Gastroesophageal sphincter (tissue), 4 donors: ENCODE measurements around the gene KDM6B. TPM values are rescaled to one million over a fixed set of nuclear protein-coding genes. Genes with fewer than 3 reads are reported as not detected.

ENCODE experiments used
- ATAC-seq: fragments of 150-250 bp; one replicate; pipeline ENCODE4 v1.9.1; 2016; ENCODE audit warnings: mild to moderate bottlenecking, moderate library complexity
- H3K27ac ChIP-seq, 4 donors: fragments of 200-600 bp; sonication (generic) in 3 of 4; 1 replicate in 3 of 4; 2 replicates in 1 of 4; pipeline ENCODE4 v1.5.1; 2016 to 2019
- H3K27me3 ChIP-seq: fragments of 200-600 bp; sonication (generic); one replicate; pipeline ENCODE4 v1.5.1; 2019
- H3K36me3 ChIP-seq, 2 donors: fragments of 200-600 bp; sonication (generic); one replicate each; pipeline ENCODE4 v1.5.1; 2019; ENCODE audit warnings: control low read depth in 1 of 2
- H3K4me1 ChIP-seq, 3 donors: fragments of 200-600 bp; sonication (generic); 1 replicate in 2 of 3; 2 replicates in 1 of 3; pipeline ENCODE4 v1.5.1; 2016 to 2019; ENCODE audit warnings: control low read depth in 2 of 3
- H3K4me3 ChIP-seq, 2 donors: fragments of 200-600 bp; sonication (generic); one replicate each; pipeline ENCODE4 v1.5.1; 2019; ENCODE audit warnings: mild to moderate bottlenecking in 1 of 2, moderate library complexity in 1 of 2
- H3K9me3 ChIP-seq, 3 donors: fragments of 200-600 bp; sonication (generic); one replicate each; pipeline ENCODE4 v1.5.1; 2017 to 2019; ENCODE audit warnings: control low read depth in 2 of 3
- CTCF ChIP-seq, 4 experiments: fragments of 200-600 bp in 2 of 4; fragments of 450-650 bp in 2 of 4; sonication (generic) in 1 of 4; IDR thresholded peaks; one replicate each; pipeline ENCODE4 v1.5.1; 2017 to 2019; ENCODE audit warnings: antibody characterized with exemption in 4 of 4, mild to moderate bottlenecking in 2 of 4, moderate library complexity in 2 of 4
- EP300 ChIP-seq: sonication (generic); formaldehyde crosslinking; IDR thresholded peaks from one replicate; pipeline ENCODE4 v1.6.1; 2017; ENCODE audit warnings: antibody characterized with exemption, mild to moderate bottlenecking
- POLR2A ChIP-seq, 2 donors: fragments of 450-650 bp; IDR thresholded peaks; one replicate each; pipeline ENCODE4 v1.6.1; 2017; ENCODE audit warnings: antibody characterized with exemption in 2 of 2, mild to moderate bottlenecking in 2 of 2, moderate library complexity in 1 of 2
- POLR2AphosphoS5 ChIP-seq: sonication (generic); formaldehyde crosslinking; IDR thresholded peaks from one replicate; pipeline ENCODE4 v1.6.1; 2017; ENCODE audit warnings: antibody characterized with exemption
- WGBS, 2 donors: methylation state at CpG; one replicate each; pipeline ENCODE4 v1.1.5; 2018; ENCODE audit warnings: low coverage in 1 of 2; 5-methylcytosine and 5-hydroxymethylcytosine counted together
- total RNA-seq, 4 donors: library from RNA; depleted of rRNA; stranded (reverse); fragments of >200 nt; gene quantifications; one replicate each; pipeline ENCODE4 v1.1.0, GENCODE V29; 2016

KDM6B gene
- total RNA-seq, 4 donors from 2014 or later: 5.7 to 16.2 (median 15.6) TPM

- H3K27me3 ChIP-seq: no peaks in the 10 kb centered on the region
- peak overlapping the region; percentile 94 to 99 (median 96) for H3K27ac ChIP-seq
- TF ChIP-seq EP300 (no peak), POLR2A (IDR thresholded peaks at IDR 0.05) (peak; percentile 83 to 87), POLR2AphosphoS5 (peak; percentile 92), CTCF (IDR thresholded peaks at IDR 0.05) (peak in 3 of 4 experiments; percentile 80 to 93 (median 86))
- H3K4me3 ChIP-seq: peak overlapping the region; percentile 81 to 86
- ATAC-seq: peak; percentile 82
- no peaks in the 10 kb centered on the region for H3K9me3 ChIP-seq
- H3K36me3 ChIP-seq: peaks cover 0 to 6% of the 10 kb centered on the region in 2 donors
- H3K4me1 ChIP-seq: peaks cover 6 to 55% (median 42%) of the 10 kb centered on the region in 3 donors
- WGBS, 2 donors: 0 to 1% methylated on average over 5 to 11 of the region's 69 CpGs
Measured at GRCh38 chr17:7834957-7835813, 1.2 kb downstream of the KDM6B start.

GRCh38 chr17:7835814-7836595 is 2.0 kb downstream of the KDM6B start:
- H3K9me3 ChIP-seq: no peaks in the 10 kb centered on the region
- peak overlapping the region; percentile 94 to 99 (median 96) for H3K27ac ChIP-seq
- H3K27me3 ChIP-seq: no peaks in the 10 kb centered on the region
- H3K4me1 ChIP-seq: peaks cover 6 to 63% (median 44%) of the 10 kb centered on the region in 3 donors
- ATAC-seq: no peak
- H3K4me3 ChIP-seq: peak overlapping the region; percentile 81 to 86
- 0% methylated on average over 18 of the region's 61 CpGs; no CpG with 5 or more reads in 1 of the 2 donors for WGBS, 2 donors
- peaks cover 0 to 14% of the 10 kb centered on the region in 2 donors for H3K36me3 ChIP-seq
- TF ChIP-seq POLR2A (IDR thresholded peaks at IDR 0.05) (peak; percentile 64 to 76), CTCF (IDR thresholded peaks at IDR 0.05) (peak in 1 of 4 experiments; percentile 4), EP300 (no peak), POLR2AphosphoS5 (peak; percentile 61)

GRCh38 chr17:7836596-7837407 is 2.8 kb downstream of the KDM6B start:
- peaks cover 0 to 14% of the 10 kb centered on the region in 2 donors for H3K36me3 ChIP-seq
- no peaks in the 10 kb centered on the region for H3K9me3 ChIP-seq
- ATAC-seq: peak; percentile 11
- H3K27ac ChIP-seq: peak overlapping the region; percentile 94 to 99 (median 96)
- H3K27me3 ChIP-seq: no peaks in the 10 kb centered on the region
- no peak for TF ChIP-seq POLR2A (IDR thresholded peaks at IDR 0.05)
- TF ChIP-seq POLR2AphosphoS5: peak; percentile 85
- WGBS, 2 donors: 0 to 6% methylated on average over 6 to 7 of the region's 19 CpGs
- H3K4me3 ChIP-seq: peak overlapping the region; percentile 81 to 86
- peaks cover 6 to 70% (median 49%) of the 10 kb centered on the region in 3 donors for H3K4me1 ChIP-seq

GRCh38 chr17:7837408-7838088 is 3.5 kb downstream of the KDM6B start:
- Histone ChIP-seq H3K27me3 (no peaks in the 10 kb centered on the region), H3K36me3 (peaks cover 0 to 14% of the 10 kb centered on the region in 2 donors), H3K4me3 (peak overlapping the region in 1 of 2 donors; percentile 86), H3K9me3 (no peaks in the 10 kb centered on the region), H3K4me1 (peaks cover 6 to 74% (median 49%) of the 10 kb centered on the region in 3 donors), H3K27ac (peak overlapping the region in 3 of 4 donors; percentile 94 to 99 (median 98))
- TF ChIP-seq POLR2AphosphoS5 (no peak), POLR2A (IDR thresholded peaks at IDR 0.05) (no peak), CTCF (IDR thresholded peaks at IDR 0.05) (no peak), EP300 (no peak)
- ATAC-seq: no peak
- 7 to 10% methylated on average over 6 to 8 of the region's 8 CpGs for WGBS, 2 donors
